ENCODE measurements around the gene KCNJ16.

KCNJ16 gene

GRCh38 chr17:70128727-70129238, 53.8 kb downstream of the KCNJ16 start:
- TF ChIP-seq CTCF (IDR thresholded peaks at IDR 0.05; ENCODE audit: low read length, missing control alignments), result no peak
- no peak for DNase-seq (ENCODE audit: low read depth)

GRCh38 chr17:70130289-70130688, 55.3 kb downstream of the KCNJ16 start:
- no peak overlapping the region for H3K4me3 ChIP-seq (replicated peaks; ENCODE audit: low read depth, low read length)
- DNase-seq (ENCODE audit: low read depth), result no peak
- TF ChIP-seq CTCF (IDR thresholded peaks at IDR 0.05; ENCODE audit: low read length, missing control alignments), result no peak

More at GRCh38 chr17:70128727-70129238, 53.8 kb downstream of the KCNJ16 start:
- H3K4me3 ChIP-seq (replicated peaks; ENCODE audit: low read depth, low read length), result no peak overlapping the region

- no peak for TF ChIP-seq CTCF (IDR thresholded peaks at IDR 0.05; ENCODE audit: low read length, missing control alignments)
- no peak overlapping the region for H3K4me3 ChIP-seq (replicated peaks; ENCODE audit: low read depth, low read length)
- no peak for DNase-seq (ENCODE audit: low read depth)
These were observed 57.5 kb downstream of the KCNJ16 start for GRCh38 chr17:70132505-70132904.

GRCh38 chr17:70134042-70134441, 59.0 kb downstream of the KCNJ16 start:
- no peak for DNase-seq (ENCODE audit: low read depth)
- no peak overlapping the region for H3K4me3 ChIP-seq (replicated peaks; ENCODE audit: low read depth, low read length)
- no peak for TF ChIP-seq CTCF (IDR thresholded peaks at IDR 0.05; ENCODE audit: low read length, missing control alignments)

GRCh38 chr17:70134777-70135176, 59.8 kb downstream of the KCNJ16 start:
- TF ChIP-seq CTCF (IDR thresholded peaks at IDR 0.05; ENCODE audit: low read length, missing control alignments), result no peak
- no peak for DNase-seq (ENCODE audit: low read depth)
- H3K4me3 ChIP-seq (replicated peaks; ENCODE audit: low read depth, low read length), result no peak overlapping the region

- no peak overlapping the region for H3K4me3 ChIP-seq (replicated peaks; ENCODE audit: low read depth, low read length)
- no peak for DNase-seq (ENCODE audit: low read depth)
These were observed 61.1 kb downstream of the KCNJ16 start for GRCh38 chr17:70136131-70136530.

More at GRCh38 chr17:70136131-70136530, 61.1 kb downstream of the KCNJ16 start:
- no peak for TF ChIP-seq CTCF (IDR thresholded peaks at IDR 0.05; ENCODE audit: low read length, missing control alignments)
